Lung (tissue), 12 donors: ENCODE results near the gene EHMT1. TPM values are rescaled to one million over a fixed set of nuclear protein-coding genes. Genes with fewer than 3 reads are reported as not detected.

Source experiments
- ATAC-seq: fragments of 200-7000 bp; cut with Tn5 transposase; one replicate; pipeline ENCODE4 v1.9.1; 2020; ENCODE audit warnings: moderate number of reproducible peaks; ENCODE audit not compliant: insufficient read depth, low FRiP score
- DNase-seq, 3 donors: peaks; one replicate each; pipeline ENCODE4 v3.0.0-alpha.2; 2013 to 2017
- H3K27ac ChIP-seq, 2 donors: one replicate each; pipeline ENCODE4 v1.5.1; 2013; ENCODE audit warnings: mild to moderate bottlenecking in 2 of 2, moderate library complexity in 2 of 2, control low read depth in 1 of 2, inconsistent platforms in 1 of 2, low read depth in 1 of 2, low read length in 1 of 2
- H3K27me3 ChIP-seq, 3 donors: one replicate each; pipeline ENCODE4 v1.5.1; 2013; ENCODE audit warnings: low read length in 2 of 3; ENCODE audit not compliant: control insufficient read depth in 3 of 3, insufficient read depth in 3 of 3
- H3K36me3 ChIP-seq, 4 donors: one replicate each; pipeline ENCODE4 v1.5.1; 2013; ENCODE audit warnings: low read length in 4 of 4, mild to moderate bottlenecking in 1 of 4, moderate library complexity in 1 of 4; ENCODE audit not compliant: control insufficient read depth in 4 of 4, insufficient read depth in 4 of 4
- H3K4me1 ChIP-seq, 5 donors: one replicate each; pipeline ENCODE4 v1.5.1; 2013; ENCODE audit warnings: low read length in 5 of 5, mild to moderate bottlenecking in 2 of 5, moderate library complexity in 1 of 5; ENCODE audit not compliant: control insufficient read depth in 5 of 5, insufficient read depth in 5 of 5
- H3K4me3 ChIP-seq: one replicate; pipeline ENCODE4 v1.5.1; 2013; ENCODE audit warnings: mild to moderate bottlenecking, control low read depth, moderate library complexity
- H3K9ac ChIP-seq, 2 donors: one replicate each; pipeline ENCODE4 v1.5.1; 2013; ENCODE audit warnings: low read length in 2 of 2, control low read depth in 1 of 2; ENCODE audit not compliant: insufficient read depth in 1 of 2
- H3K9me3 ChIP-seq, 4 donors: one replicate each; pipeline ENCODE4 v1.5.1; 2013; ENCODE audit warnings: low read length in 3 of 4, mild to moderate bottlenecking in 1 of 4, moderate library complexity in 1 of 4; ENCODE audit not compliant: control insufficient read depth in 4 of 4, insufficient read depth in 3 of 4
- CTCF ChIP-seq: IDR thresholded peaks from 2 replicates; pipeline ENCODE4 v1.5.1; 2012; ENCODE audit warnings: mild to moderate bottlenecking; ENCODE audit errors: control extremely low read depth, extremely low read depth
- WGBS, 2 donors: extraction: QIAGEN DNeasy Blood & Tissue Kit; methylation state at CpG; one replicate each; pipeline ENCODE4 v1.1.7; 2013; 5-methylcytosine and 5-hydroxymethylcytosine counted together
- polyA plus RNA-seq, 2 donors: library from polyadenylated mRNA; stranded (reverse); fragments of 200-250 nt; gene quantifications; one replicate each; pipeline ENCODE4 v1.2.1, GENCODE V29; 2013
- total RNA-seq, 2 donors: library from RNA; depleted of rRNA in 1 of 2; stranded (reverse); fragments of >200 nt in 1 of 2; gene quantifications; one replicate each; pipeline ENCODE4 v1.2.1, GENCODE V29; 2014 to 2021
- donor health status: control.
- donor health status: control.
- donor health status: Bipolar disorder and iron deficiency.
- donor health status: healthy.
- donor health status: DM: yes; HTN: yes; CAD: no.

Gene EHMT1
- total and polyA plus RNA-seq, 4 donors: 32.2 to 91.5 (median 58.1) TPM

GRCh38 chr9:137758067-137758466 lies 139.3 kb downstream of the EHMT1 start:
- Histone ChIP-seq H3K27ac (no peak overlapping the region), H3K27me3 (no peaks in the 10 kb centered on the region), H3K9me3 (peaks cover 0 to 7% (median 1%) of the 10 kb centered on the region in 4 donors), H3K4me1 (no peaks in the 10 kb centered on the region), H3K4me3 (no peak overlapping the region), H3K9ac (no peak overlapping the region), H3K36me3 (peaks cover 17 to 56% (median 34%) of the 10 kb centered on the region in 4 donors)
- no peak for TF ChIP-seq CTCF
- DNase-seq (no peak), ATAC-seq (no peak)
- 95 to 97% methylated on average over 16 of the region's 16 CpGs for WGBS, 2 donors

DNA sequence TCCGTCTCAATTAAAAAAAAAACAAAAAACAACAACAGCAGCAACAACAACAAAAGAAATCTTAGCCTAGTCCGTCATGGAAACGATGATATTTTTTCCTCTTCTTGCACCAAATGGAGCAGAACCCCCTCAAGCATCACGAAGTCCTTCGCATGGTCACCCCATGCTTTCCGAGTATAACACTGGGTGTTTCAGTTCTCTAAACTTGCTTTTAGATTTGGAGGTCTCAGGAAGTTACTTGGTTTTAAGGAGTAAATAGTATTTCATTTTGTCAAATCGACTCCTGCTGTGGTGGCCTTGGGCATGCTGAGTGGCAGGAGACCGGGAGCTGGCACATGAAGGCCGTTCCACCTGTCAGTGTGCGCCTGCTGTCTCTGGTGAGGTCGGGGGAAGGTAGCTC lies 140.3 kb downstream of the EHMT1 start:
- 93 to 96% methylated on average over 11 of the region's 11 CpGs for WGBS, 2 donors

DNA sequence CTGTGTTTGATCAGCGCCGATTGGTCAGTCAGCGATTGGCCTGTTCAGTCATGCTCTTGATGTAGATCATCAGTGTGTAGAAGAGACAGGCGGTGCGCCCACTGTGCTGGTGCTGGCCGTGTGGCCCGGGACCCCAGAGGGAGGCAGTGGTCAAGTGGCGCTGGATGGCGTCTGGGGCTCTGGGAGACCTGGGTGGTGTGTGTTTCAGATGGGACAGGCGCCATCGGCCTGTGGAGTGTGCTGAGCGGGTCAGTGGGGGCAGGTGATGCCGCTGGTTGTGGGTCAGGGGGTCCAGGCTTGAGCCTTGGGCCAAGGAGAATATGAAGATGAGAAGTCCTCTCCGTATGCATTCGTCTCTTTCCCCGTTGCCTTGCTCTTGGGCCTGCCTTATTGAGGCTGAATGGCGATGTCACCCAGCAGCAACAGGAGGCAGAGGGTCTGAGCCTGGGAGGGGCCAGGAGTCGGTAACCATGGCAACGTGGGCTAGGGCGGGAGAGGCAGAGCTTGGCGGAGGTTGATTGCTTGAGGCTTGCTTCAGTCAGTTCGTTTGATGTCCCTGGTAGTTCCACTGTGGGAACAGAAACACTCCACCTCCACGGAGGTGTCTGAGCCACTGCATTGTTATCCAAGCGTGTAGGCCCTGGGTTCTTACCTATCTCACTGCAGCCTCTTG lies 141.0 kb downstream of the EHMT1 start:
- peaks cover 16 to 55% (median 42%) of the 10 kb centered on the region in 4 donors for H3K36me3 ChIP-seq

More for the DNA sequence above, 140.3 kb downstream of the EHMT1 start:
- Histone ChIP-seq H3K9ac (no peak overlapping the region), H3K36me3 (peaks cover 18 to 58% (median 42%) of the 10 kb centered on the region in 4 donors), H3K4me1 (no peaks in the 10 kb centered on the region), H3K27ac (no peak overlapping the region), H3K27me3 (no peaks in the 10 kb centered on the region), H3K4me3 (no peak overlapping the region), H3K9me3 (peaks cover 0 to 7% (median 1%) of the 10 kb centered on the region in 4 donors)
- no peak for ATAC-seq
- no peak for TF ChIP-seq CTCF
- DNase-seq: no peak

More for the DNA sequence above, 141.0 kb downstream of the EHMT1 start:
- ATAC-seq: no peak
- no peaks in the 10 kb centered on the region for H3K4me1 ChIP-seq
- DNase-seq: no peak
- no peak overlapping the region for H3K4me3 ChIP-seq
- no peaks in the 10 kb centered on the region for H3K27me3 ChIP-seq
- H3K27ac ChIP-seq: no peak overlapping the region
- no peak for TF ChIP-seq CTCF
- peaks cover 0 to 7% (median 1%) of the 10 kb centered on the region in 4 donors for H3K9me3 ChIP-seq
- no peak overlapping the region for H3K9ac ChIP-seq
- WGBS, 2 donors: 87 to 96% methylated on average over 24 of the region's 24 CpGs
